Ectodermal cell (in vitro differentiated cells): ENCODE data around the gene LYZL2.
"Not testable (repeated sequence)": the region's sequence is repeated elsewhere in the genome, so short reads cannot be mapped to it uniquely, and the experiment has no call there.

Experiments used
- H3K27ac ChIP-seq: 2 replicates; pipeline ENCODE4 v1.7.0; 2013; ENCODE audit warnings: mild to moderate bottlenecking, low read depth, low read length; ENCODE audit not compliant: insufficient read depth, poor library complexity, severe bottlenecking
- H3K27me3 ChIP-seq: 2 replicates; pipeline ENCODE4 v1.7.0; 2013; ENCODE audit warnings: mild to moderate bottlenecking, low read length; ENCODE audit not compliant: insufficient read depth, control insufficient read depth, poor library complexity, severe bottlenecking
- H3K36me3 ChIP-seq: one replicate; pipeline ENCODE4 v1.7.0; 2013; ENCODE audit warnings: low read length; ENCODE audit not compliant: control insufficient read depth, insufficient read depth
- H3K4me1 ChIP-seq: one replicate; pipeline ENCODE4 v1.7.0; 2013; ENCODE audit warnings: low read length; ENCODE audit not compliant: control insufficient read depth, insufficient read depth
- H3K4me3 ChIP-seq: 2 replicates; pipeline ENCODE4 v1.7.0; 2013; ENCODE audit warnings: low read depth, low read length, control low read depth; ENCODE audit not compliant: insufficient read depth
- H3K9me3 ChIP-seq: 2 replicates; pipeline ENCODE4 v1.7.0; 2013; ENCODE audit warnings: mild to moderate bottlenecking, low read length, moderate library complexity; ENCODE audit not compliant: control insufficient read depth
- WGBS, 2 experiments: methylation state at CpG; one replicate each; pipeline ENCODE4 v1.1.7; 2013; ENCODE audit warnings: missing lambda C conversion rate in 2 of 2; 5-methylcytosine and 5-hydroxymethylcytosine counted together

The LYZL2 gene

GRCh38 chr10:30596013-30596412 is 33.5 kb downstream of the LYZL2 start:
- H3K27ac ChIP-seq = no peak overlapping the region
- H3K36me3 ChIP-seq = no peaks in the 10 kb centered on the region
- no peak overlapping the region for H3K4me3 ChIP-seq
- peaks cover 9% of the 10 kb centered on the region for H3K4me1 ChIP-seq
- WGBS, 2 experiments = 76% methylated on average over 5 to 6 of the region's 6 CpGs
- peaks cover 8% of the 10 kb centered on the region for H3K27me3 ChIP-seq
- no peaks in the 10 kb centered on the region for H3K9me3 ChIP-seq

- Histone ChIP-seq H3K4me1 (peaks cover 9% of the 10 kb centered on the region), H3K4me3 (no peak overlapping the region), H3K27ac (no peak overlapping the region), H3K36me3 (no peaks in the 10 kb centered on the region), H3K9me3 (no peaks in the 10 kb centered on the region), H3K27me3 (peaks cover 8% of the 10 kb centered on the region)
- 95 to 97% methylated on average over 4 of the region's 4 CpGs for WGBS, 2 experiments
Measured at GRCh38 chr10:30594077-30594476, 35.5 kb downstream of the LYZL2 start.

- not testable (repeated sequence) for H3K27ac ChIP-seq, H3K4me3 ChIP-seq, H3K4me1 ChIP-seq, H3K9me3 ChIP-seq, H3K27me3 ChIP-seq, H3K36me3 ChIP-seq
- 79 to 81% methylated on average over 3 of the region's 3 CpGs for WGBS, 2 experiments
Measured at GRCh38 chr10:30592770-30593169, 36.8 kb downstream of the LYZL2 start.

- Histone ChIP-seq H3K9me3 (no peaks in the 10 kb centered on the region), H3K4me3 (no peak overlapping the region), H3K27me3 (peaks cover 8% of the 10 kb centered on the region), H3K36me3 (no peaks in the 10 kb centered on the region), H3K4me1 (peaks cover under 1% of the 10 kb centered on the region), H3K27ac (no peak overlapping the region)
- 8 to 9% methylated on average over 5 of the region's 5 CpGs for WGBS, 2 experiments
Measured at GRCh38 chr10:30591249-30591670, 38.3 kb downstream of the LYZL2 start.

GRCh38 chr10:30589441-30589840 is 40.1 kb downstream of the LYZL2 start:
- 92 to 94% methylated on average over 7 of the region's 7 CpGs for WGBS, 2 experiments
- peaks cover 3% of the 10 kb centered on the region for H3K27me3 ChIP-seq
- no peak overlapping the region for H3K27ac ChIP-seq
- H3K9me3 ChIP-seq = no peaks in the 10 kb centered on the region
- no peaks in the 10 kb centered on the region for H3K36me3 ChIP-seq
- no peaks in the 10 kb centered on the region for H3K4me1 ChIP-seq
- H3K4me3 ChIP-seq = no peak overlapping the region

GRCh38 chr10:30587522-30588031 is 42.0 kb downstream of the LYZL2 start:
- 43 to 47% methylated on average over 8 of the region's 8 CpGs for WGBS, 2 experiments

GRCh38 chr10:30586828-30587227 is 42.7 kb downstream of the LYZL2 start:
- WGBS, 2 experiments = 88 to 89% methylated on average over 2 of the region's 2 CpGs
- H3K4me3 ChIP-seq = no peak overlapping the region
- H3K9me3 ChIP-seq = no peaks in the 10 kb centered on the region
- no peaks in the 10 kb centered on the region for H3K36me3 ChIP-seq
- H3K27ac ChIP-seq = no peak overlapping the region
- no peaks in the 10 kb centered on the region for H3K27me3 ChIP-seq
- no peaks in the 10 kb centered on the region for H3K4me1 ChIP-seq

More at GRCh38 chr10:30587522-30588031, 42.0 kb downstream of the LYZL2 start:
- Histone ChIP-seq H3K4me3 (no peak overlapping the region), H3K27ac (no peak overlapping the region), H3K27me3 (no peaks in the 10 kb centered on the region), H3K36me3 (no peaks in the 10 kb centered on the region), H3K4me1 (no peaks in the 10 kb centered on the region), H3K9me3 (no peaks in the 10 kb centered on the region)

GRCh38 chr10:30583778-30584415 is 45.7 kb downstream of the LYZL2 start:
- Histone ChIP-seq H3K4me3 (no peak overlapping the region), H3K27ac (no peak overlapping the region), H3K27me3 (no peaks in the 10 kb centered on the region), H3K9me3 (no peaks in the 10 kb centered on the region), H3K4me1 (no peaks in the 10 kb centered on the region), H3K36me3 (no peaks in the 10 kb centered on the region)
- WGBS, 2 experiments = 82 to 84% methylated on average over 14 to 15 of the region's 15 CpGs

GRCh38 chr10:30581779-30582380 is 47.7 kb downstream of the LYZL2 start:
- no peak overlapping the region for H3K27ac ChIP-seq
- WGBS, 2 experiments = 49 to 70% methylated on average over 2 to 3 of the region's 3 CpGs
- H3K4me3 ChIP-seq = no peak overlapping the region
- H3K9me3 ChIP-seq = no peaks in the 10 kb centered on the region
- H3K27me3 ChIP-seq = no peaks in the 10 kb centered on the region
- H3K4me1 ChIP-seq = no peaks in the 10 kb centered on the region
- H3K36me3 ChIP-seq = no peaks in the 10 kb centered on the region

- Histone ChIP-seq H3K4me1 (no peaks in the 10 kb centered on the region), H3K4me3 (no peak overlapping the region), H3K27ac (no peak overlapping the region), H3K27me3 (no peaks in the 10 kb centered on the region), H3K36me3 (no peaks in the 10 kb centered on the region), H3K9me3 (no peaks in the 10 kb centered on the region)
- WGBS, 2 experiments = 93 to 97% methylated on average over 5 of the region's 5 CpGs
Measured at GRCh38 chr10:30580676-30581075, 48.9 kb downstream of the LYZL2 start.
